Testis (tissue), 2 donors: Measurements from ENCODE around the gene MRPL10.

Experiments
- POLR2A ChIP-seq: fragments of 450-650 bp; IDR thresholded peaks from one replicate; pipeline ENCODE4 v1.6.1; 2017; ENCODE audit warnings: antibody characterized with exemption, mild to moderate bottlenecking, moderate library complexity
- TF ChIP-seq, protein P1 (sequence below), 3 experiments: fragments of 450-650 bp in 2 of 3; fragments of 200-600 bp in 1 of 3; sonication (generic) in 1 of 3; IDR thresholded peaks; one replicate each; pipeline ENCODE4 v1.5.1; 2016 to 2019; ENCODE audit warnings: antibody characterized with exemption in 3 of 3, mild to moderate bottlenecking in 2 of 3, moderate library complexity in 1 of 3

DNA sequence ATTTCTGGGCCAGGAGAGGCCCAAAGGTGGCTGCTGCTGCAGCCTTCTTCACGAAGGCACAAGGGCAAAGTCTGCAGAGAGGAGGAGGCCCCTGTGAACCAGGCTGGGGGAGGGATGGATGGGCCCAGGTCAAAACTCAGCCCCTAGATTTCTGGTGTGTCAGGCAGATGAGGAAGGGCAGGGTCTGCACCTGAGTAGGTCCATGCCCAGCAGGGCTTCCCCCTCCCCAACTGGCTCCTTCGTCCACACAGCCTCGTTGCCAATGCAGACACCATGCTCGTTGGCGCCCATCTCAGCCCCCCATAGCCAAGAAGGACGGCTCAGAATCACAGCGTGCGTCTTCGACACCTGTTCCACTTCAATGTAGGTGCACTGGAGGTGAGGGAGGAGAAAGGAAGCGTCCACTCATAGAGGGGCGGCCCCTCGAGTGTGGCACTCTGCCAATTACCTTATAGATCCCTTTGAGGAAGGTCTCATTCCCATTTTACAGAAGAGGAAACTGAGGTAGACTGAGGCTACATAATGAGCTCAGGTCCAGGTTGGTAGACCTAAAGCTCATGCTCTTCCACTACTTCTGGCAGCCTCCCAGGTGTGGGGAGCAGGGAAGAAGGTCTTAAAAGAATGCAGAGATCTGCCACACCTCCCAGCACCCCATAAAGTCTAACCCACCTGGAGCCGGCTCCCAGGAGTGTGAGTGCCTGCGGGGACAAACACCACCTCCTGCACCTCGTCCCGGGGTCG, 8.8 kb upstream of the MRPL10 start:
- TF ChIP-seq, protein P1, sequence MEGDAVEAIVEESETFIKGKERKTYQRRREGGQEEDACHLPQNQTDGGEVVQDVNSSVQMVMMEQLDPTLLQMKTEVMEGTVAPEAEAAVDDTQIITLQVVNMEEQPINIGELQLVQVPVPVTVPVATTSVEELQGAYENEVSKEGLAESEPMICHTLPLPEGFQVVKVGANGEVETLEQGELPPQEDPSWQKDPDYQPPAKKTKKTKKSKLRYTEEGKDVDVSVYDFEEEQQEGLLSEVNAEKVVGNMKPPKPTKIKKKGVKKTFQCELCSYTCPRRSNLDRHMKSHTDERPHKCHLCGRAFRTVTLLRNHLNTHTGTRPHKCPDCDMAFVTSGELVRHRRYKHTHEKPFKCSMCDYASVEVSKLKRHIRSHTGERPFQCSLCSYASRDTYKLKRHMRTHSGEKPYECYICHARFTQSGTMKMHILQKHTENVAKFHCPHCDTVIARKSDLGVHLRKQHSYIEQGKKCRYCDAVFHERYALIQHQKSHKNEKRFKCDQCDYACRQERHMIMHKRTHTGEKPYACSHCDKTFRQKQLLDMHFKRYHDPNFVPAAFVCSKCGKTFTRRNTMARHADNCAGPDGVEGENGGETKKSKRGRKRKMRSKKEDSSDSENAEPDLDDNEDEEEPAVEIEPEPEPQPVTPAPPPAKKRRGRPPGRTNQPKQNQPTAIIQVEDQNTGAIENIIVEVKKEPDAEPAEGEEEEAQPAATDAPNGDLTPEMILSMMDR (IDR thresholded peaks at IDR 0.05), result no peak
- no peak for TF ChIP-seq POLR2A
